ENCODE data around the gene ARFIP1.
"Not testable (repeated sequence)": the region's sequence is repeated elsewhere in the genome, so short reads cannot be mapped to it uniquely, and the experiment has no call there.

The ARFIP1 gene, protein sequence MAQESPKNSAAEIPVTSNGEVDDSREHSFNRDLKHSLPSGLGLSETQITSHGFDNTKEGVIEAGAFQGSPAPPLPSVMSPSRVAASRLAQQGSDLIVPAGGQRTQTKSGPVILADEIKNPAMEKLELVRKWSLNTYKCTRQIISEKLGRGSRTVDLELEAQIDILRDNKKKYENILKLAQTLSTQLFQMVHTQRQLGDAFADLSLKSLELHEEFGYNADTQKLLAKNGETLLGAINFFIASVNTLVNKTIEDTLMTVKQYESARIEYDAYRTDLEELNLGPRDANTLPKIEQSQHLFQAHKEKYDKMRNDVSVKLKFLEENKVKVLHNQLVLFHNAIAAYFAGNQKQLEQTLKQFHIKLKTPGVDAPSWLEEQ

DNA sequence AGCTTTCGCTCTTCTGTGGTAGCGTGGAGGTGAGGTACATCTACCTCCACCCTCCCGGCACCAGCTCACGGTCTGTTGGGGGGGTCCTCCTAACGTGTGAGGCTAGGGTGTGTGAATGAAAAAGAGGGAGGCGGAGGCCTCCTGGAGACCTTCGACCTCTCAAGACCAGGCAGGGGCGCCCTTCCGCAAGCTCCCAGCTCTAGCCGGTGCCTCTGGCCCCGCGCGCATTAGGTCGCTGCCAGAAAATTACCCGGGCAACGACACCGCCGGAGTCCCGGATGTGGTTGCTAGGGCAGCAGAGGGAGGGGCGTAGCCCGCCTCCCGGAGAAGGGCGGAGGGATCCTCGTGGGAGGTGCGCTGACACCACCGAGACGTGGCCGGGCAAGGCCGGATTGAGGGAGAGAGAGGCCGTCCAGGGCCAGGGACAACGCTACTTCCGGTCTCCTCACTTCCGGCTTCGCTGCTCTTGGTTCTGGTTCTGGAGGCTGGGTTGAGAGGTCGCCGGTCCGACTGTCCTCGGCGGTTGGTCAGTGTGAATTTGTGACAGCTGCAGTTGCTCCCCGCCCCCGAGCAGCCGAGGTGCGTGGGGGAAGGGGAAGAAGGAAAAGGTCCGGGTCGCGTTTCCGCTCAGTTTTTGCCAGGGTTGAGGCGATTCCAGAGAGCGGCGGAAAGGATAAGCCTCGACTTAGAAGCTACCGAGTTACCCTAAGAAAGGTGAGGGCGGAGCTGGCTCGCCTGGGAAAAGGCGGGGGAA is at the start of gene ARFIP1, which contains the start of gene TIGD4:
TSS of gene ARFIP1 (plus strand) at position 442 of the 754 bp plus-strand sequence. CDS start 49,680 bp downstream, outside the sequence.
TSS of gene TIGD4 (minus strand) at position 218 of the 754 bp plus-strand sequence. CDS start 8,726 bp downstream, outside the sequence.
- DNase-seq, result peak; percentile 87

DNA sequence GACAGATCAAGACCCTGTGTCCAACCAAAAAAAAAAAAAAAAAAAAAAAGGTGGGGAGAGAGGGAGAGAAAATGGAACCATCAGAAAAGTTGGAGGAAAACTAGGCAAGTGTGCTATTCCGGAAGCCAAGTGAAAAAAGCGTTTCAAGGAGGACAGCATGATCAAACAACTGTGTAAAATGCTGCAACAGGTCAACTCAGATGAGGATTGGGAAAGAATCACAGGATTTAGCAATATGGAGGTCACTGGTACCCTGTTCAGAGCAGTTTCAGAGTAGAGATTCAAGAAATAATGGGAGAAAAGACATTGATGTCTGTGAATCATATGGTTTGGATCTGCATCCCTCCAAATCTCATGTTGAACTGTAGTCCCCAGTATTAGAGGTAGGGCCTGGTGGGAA is 47.8 kb upstream of the ARFIP1 start:
- no peak for DNase-seq

DNA sequence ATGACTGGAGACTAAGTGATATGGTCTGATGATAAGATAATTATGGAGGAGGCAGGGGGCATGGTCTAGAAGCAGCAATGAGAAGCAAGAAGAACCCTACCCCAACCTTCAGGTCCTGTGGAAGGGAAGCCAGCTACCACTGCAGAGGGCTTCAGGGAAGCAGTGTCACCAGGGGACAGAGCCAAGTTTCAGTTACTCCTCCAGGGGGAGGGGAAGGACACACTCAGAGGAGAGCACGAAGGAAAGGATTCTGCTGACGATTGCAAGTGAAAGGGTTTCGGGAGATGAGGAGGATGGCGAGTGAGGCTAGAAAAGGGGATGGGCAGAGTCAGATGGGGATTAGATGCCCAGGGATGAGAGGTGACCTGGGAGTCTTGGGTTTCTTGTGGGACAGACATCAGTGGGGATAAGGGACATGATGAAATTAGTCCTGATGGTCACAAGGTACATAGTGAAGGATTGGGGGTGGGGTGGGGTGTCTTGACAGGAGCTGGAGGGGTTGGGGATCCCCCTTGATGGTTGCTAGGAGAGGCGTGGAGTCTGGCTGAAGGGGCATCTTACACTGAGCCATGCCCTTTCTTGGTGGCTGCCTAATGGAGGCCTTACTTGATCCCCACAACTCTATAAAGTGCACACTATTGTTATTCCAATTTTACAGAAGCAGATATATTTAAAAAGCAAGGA is 45.6 kb upstream of the ARFIP1 start:
- no peak for DNase-seq

DNA sequence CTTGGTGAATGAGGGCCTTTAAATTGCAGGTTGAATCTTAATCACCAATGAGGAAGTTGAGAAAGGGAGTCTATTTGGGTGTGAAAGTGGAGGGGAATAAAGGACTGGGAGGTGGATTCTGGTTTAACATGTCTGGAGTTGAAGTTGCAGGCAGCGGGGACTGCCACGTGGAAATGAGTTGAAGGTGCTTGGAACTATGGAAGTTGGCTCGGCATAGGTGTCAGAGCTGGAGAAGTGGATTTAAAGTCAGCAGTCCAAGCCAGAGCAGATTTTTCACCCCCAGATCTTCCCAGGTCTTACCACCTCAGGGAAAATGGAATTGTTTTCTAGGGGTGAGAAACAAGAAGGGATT is 45.1 kb upstream of the ARFIP1 start:
- no peak for DNase-seq

DNA sequence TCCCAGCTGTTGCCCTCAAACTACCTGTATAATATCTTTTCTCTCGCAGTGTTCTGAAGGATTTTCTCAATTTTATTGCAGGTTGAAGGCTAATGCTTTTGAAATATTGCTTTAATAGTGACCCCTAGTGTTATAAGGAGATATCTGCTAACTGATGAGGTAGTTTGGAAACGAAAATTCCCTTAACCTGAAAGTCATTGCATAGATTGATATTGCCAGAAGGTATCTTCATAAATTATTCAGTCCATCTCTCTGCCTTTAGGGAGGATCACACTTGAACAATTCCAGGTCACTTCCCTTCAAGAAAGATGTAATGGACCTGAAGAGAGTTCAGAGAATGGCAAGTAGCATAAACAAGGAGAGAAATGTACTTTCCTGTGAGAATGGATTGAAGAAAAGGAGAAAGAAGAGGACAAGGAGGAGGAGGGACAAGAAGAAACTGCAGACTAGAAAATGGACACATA is 44.3 kb upstream of the ARFIP1 start:
- DNase-seq, result peak; percentile 32

DNA sequence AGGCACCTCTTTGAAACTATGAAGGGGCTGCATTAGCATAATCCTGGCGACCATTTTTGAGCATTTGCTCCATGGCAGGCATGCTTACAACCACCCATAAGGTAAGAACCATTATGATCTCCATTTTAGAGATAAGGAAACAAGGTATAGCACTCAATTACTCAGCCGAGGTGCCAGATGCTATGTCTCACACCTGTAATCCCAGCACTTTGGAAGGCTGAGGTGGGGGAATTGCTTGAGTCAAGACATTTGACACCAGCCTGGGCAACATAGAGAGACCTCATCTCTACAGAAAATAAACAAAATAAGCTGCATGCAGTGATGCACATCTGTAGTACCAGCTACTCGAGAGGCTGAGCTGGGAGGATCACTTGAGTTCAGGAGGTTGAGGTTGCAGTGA is 43.8 kb upstream of the ARFIP1 start:
- DNase-seq, result peak; percentile 10

DNA sequence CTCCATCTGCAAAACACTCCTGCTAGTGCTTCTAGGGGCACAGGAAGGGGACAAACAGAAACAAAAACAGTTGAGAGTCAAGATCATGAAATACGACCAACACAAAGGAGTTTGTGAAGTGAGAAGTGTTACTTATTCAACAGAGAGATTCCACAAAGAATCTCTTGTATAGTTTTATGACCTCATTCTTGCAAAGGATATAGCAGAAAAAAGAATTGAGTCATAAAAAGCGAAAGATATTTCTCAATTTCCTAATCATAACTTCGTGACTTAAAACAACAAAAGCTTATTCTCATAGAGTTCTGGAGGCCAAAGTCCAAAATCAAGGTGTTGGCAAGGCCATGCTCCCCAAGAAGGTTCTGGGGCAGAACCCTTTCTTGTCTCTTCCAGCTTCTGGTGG is 40.9 kb upstream of the ARFIP1 start:
- no peak for DNase-seq

DNA sequence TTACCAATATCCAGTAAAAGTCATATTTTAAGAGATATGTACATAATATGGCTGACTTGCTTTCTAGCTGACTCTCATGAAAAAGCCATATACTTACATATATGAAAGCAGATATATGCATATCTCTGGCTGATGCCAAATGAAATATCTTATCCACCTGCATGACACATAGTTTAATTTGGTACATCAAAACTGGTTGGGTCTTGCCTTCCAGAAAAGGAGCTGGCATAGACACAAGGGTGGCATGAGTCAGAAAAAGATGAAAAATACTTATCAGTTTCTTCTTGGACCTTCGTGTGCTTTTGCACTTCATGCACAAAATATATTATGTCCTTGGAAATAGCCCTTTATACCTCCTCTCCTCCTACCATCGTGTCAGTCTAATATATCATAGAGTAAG is 32.3 kb upstream of the ARFIP1 start:
- DNase-seq, result no peak

DNA sequence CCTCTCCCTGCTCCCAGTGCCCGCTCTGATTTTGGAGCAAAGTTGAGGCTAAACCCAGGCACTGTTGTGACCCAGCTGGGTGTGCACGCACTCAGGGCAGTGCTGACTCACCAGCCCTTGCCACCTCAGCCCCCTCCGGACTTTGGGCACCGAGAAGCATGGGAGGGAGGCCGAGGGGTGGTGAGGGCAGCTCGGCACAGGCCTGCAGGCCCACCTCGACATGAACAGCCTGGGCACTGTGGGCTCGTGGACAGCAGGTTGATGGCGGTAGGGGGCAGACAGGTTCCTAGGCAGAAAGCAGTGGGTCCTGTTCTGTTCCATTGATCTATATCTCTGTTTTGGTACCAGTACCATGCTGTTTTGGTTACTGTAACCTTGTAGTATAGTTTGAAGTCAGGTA is 31.1 kb upstream of the ARFIP1 start:
- no peak for DNase-seq

DNA sequence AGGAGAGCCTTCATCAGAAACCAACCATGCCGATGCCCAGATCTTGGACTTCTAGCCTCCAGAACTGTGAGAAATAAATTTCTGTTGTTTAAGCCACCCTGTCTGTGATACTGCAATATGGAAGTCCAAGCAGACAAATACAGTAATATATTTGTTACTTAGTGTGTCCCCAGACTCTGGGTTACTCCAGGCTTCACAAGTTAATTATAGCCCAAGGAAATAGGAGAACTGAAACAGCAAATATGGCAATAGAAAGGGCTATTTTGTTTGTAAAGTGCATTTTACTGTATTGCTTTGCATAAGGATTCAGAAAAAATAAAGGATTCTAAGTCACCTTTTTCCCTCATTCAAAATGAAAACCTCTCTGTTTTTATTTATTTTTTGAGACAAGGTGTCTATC is 16.0 kb upstream of the ARFIP1 start:
- no peak for DNase-seq

DNA sequence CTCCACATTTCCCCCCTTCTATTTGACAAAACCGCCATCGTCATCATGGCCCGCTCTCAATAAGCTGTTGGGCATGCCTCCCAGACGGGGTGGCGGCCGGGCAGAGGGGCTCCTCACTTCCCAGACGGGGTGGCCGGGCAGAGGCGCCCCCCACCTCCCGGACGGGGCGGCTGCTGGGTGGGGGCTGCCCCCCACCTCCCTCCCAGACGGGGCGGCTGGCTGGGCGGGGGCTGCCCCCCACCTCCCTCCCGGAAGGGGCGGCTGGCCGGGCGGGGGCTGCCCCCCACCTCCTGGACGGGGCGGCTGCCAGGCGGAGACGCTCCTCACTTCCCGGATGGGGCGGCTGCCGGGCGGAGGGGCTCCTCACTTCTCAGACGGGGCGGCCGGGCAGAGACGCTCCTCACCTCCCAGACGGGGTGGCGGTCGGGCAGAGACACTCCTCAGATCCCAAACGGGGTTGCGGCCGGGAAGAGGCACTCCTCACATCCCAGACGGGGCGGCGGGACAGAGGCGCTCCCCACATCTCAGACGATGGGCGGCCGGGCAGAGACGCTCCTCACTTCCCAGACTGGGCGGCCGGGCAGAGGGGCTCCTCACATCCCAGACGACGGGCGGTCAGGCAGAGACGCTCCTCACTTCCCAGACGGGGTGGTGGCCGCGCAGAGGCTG is 14.6 kb upstream of the ARFIP1 start:
- not testable (repeated sequence) for DNase-seq

DNA sequence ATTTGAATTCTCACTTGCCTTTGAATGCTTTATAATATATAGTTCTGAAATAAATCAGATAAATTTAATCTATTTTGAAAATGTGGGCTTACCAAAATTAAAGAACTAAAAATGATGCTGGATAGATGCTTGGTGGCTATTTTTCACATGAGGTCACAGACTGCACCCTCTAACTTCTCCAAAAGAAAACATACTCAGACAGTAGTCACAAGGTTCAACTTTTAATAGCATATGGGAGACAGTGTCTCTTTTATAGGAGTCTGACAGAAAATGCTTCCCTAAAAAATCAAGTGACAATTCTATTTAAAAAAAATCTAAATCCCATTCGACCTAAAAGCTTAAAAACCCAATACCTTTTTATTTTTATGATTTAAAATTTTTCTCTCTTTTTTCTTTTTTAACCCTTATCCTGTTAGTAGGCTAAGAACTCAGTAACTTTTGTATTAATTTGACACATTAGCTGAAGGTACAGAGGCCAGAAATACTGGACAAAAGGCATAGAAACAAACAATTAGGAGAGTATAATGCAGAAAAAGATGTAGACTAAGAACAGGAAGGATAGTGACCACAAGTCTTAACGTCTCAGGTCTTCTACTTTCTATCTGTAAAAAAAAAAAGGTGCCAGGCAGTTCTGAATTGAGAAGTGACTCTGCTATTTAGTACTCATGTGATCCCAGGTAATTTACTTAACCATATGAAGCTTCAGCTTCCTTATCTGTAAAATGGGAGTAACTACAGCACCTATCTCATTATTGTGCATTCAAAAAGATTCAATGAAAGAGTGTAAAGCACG is 7.8 kb upstream of the ARFIP1 start:
- DNase-seq, result no peak

DNA sequence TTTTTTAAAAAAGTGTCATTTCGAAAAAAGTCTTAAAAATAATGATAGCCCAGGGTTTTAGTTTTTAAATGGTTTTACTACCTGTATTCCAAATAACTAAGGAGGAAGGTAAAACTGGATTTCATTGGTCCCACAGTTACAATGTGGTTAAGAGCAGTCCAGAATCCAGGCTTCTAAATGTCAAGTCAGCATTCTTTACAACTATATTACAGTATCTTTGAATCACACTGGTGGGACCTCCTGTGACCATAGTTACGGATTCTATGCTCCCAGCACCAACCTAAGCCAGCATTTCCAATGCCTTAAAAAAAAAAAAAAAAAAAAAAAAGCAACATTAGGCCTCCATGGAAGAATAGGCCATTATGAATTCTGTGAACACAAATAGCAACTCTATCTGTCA is 6.4 kb upstream of the ARFIP1 start:
- DNase-seq, result no peak

DNA sequence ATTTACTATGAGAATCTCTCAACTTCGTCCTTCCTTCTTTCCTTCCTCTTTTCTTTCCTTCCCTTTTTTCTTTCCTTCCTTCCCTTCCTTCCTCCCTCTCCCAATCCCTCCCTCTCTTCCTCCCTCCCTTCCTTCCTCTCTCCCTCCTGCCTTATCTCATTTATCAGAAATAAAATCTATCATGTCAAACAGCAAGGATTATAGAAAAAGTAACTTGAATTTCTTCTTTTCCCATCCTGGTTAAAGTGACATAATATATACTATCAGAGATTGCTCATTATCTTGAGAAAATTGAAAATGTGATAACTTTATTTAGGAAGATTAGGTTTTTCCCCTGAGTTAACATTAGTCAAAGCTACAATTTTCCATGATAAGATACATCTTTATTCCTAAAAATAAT is 5.8 kb upstream of the ARFIP1 start:
- DNase-seq, result no peak

DNA sequence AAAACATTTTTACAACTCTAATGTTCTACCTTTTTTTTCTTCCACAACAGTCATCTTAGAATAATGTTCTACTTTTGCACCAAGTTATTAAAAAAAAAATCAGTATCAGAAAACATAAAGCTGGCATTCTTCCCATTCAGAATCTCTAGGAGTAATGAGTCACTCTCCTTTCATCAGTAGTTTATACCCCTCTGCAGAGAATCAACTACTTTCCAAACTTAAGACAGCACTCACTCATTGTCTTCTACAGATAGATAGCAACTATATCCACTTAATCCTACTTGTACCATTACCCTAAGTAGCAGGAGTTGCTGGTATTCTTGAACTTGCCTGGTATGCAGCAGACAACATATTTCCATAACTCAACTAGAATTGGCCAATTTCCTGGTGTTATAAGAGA is 3.4 kb upstream of the ARFIP1 start:
- no peak for DNase-seq

DNA sequence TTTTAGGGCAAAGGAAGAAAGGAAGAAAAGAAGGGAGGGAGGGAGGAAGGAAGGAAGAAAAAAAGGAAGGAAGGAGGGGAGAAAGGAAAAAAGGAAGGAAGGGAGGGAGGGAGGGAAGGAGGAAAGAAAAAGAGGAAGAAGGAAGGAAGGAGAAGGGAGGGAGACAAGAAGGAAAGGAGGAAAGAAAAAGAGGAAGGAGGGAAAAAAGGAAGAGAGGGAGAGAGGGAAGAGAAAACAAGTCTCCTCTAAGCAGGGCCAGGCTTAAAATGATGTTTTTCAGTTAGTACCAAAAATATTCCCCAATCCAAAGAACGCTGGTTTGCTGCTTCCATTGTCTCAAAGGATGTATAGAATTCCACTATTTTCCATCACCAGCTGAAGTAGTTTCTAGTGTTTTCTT is 2.3 kb upstream of the ARFIP1 start:
- no peak for DNase-seq

DNA sequence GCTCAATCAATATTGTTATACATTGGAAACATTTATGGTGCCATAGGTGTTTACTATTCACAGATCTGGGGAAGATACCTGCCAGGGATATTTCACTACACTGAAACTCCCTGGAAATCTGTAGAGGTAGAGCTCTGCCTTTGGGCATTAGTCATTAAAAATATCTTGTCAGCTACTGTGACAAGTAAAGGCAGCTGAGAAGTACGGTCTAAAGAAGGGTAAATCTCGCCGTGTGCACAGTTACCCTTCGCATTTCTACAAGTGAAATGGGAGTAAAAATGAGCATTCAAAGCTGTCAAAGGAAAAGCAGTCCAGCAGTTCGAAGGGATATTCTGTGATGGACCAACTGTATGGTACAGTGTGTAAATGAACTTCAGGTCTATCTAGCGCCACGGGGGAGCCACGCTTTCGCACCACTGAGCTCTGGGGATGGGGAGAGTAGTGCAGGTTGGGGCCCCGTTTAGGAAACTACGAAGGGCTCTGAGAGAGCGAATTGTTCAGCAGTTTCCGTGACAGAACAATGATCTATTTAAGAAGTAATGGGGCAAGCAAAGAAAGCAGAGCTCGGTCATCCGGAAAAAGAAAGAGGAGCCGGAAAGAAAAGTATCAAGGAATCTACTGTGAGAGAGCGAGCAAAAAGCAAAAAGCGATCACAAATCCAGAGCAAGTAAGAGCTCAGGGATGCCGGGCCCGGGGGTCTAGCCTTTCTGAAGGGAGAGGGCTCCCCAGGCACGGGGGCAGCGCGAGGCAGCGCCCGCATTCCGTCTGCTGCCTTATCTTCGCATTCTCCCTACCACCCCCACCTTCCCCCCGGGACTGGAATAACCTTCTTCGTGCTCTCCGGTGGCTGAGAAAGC is 870 bp upstream of the ARFIP1 start:
- DNase-seq, result peak; percentile 15

DNA sequence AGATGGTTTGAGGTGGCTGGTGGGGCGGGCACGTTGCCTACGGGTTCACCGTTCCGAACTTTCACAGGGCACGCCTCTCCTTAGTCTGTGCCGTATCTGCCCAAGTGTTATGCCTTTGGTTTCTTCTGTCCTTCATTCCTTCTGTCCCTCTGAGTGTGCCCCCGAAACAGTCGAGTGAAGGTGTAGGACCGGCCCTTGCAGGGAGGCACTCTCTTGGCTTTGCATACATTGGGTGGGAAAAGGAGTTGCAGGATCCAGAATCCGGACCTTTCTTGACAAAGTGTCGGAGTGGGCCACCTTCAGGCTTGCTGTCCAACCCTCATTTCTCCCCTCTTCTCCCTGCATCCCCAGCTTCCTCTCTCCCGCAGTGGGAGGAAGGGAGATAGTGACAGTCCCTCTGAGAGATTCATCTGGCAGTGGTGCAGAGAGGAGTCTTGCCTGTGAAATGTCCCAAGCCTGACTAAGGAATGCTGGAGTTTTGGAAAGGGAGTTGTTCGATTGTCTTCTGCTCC is 569 bp downstream of the ARFIP1 start:
- no peak for DNase-seq

DNA sequence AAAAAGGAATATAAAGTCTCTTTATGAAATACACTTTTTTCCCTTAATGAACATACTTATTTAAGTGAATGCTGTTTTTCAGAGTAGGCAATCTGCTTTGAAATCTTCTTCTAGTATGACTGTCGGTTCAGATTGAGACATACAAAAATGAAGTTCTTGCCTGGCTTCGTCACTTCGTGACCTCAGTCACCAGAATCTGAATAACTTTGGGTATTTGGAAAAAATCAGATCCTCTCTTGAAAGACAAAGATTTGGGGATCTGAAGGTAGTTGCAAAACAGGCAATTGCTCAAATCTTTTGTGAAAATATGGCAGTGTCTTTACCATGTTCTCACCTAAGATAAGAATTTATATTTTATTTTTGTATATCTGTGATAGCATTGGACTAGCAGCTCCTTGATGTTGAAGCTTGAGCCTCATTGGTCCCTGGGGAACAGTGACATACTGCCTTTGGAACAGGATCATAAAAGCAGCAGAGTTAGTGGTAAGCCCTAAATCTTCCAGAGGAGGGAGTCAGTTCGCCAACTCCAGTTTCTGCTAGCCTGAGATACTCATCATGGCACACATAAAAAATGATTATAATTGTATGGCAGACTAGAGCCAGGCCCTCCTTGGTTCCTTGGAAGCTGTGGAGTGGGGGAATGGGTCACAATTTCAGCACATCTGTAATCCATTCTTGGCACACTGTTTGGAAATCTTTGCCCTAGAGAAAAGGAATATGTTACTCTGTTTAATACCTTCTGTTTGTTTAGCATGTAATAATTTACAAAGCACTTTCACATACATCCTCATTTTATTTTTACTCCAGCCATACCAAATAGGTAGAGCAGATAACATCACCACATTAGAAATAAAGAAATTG is 5.0 kb downstream of the ARFIP1 start:
- no peak for DNase-seq
